Activated T-cell treated with anti-CD3 and anti-CD28 coated beads for 48 hours (primary cell): Measurements from ENCODE around the gene RAB8A.
A peak's percentile ranks its signal among the peaks of the same experiment; 100 is the strongest.
"Not testable (repeated sequence)": the region's sequence is repeated elsewhere in the genome, so short reads cannot be mapped to it uniquely, and the experiment has no call there.

Source experiments
- DNase-seq: peaks from one replicate; pipeline ENCODE4 v3.0.0-alpha.2; 2020; ENCODE audit warnings: low read depth

RAB8A gene

GRCh38 chr19:16078759-16079707, 32.7 kb upstream of the RAB8A start:
- DNase-seq = peak; percentile 41

- no peak for DNase-seq
Measured at GRCh38 chr19:16084067-16084685, 27.5 kb upstream of the RAB8A start.

- no peak for DNase-seq
Measured at GRCh38 chr19:16085115-16085514, 26.6 kb upstream of the RAB8A start.

- not testable (repeated sequence) for DNase-seq
Measured at GRCh38 chr19:16087404-16087803, 24.3 kb upstream of the RAB8A start.

- DNase-seq = no peak
Measured at GRCh38 chr19:16087940-16088339, 23.7 kb upstream of the RAB8A start.

- DNase-seq = no peak
Measured at GRCh38 chr19:16088351-16089009, 23.2 kb upstream of the RAB8A start.

- no peak for DNase-seq
Measured at GRCh38 chr19:16089010-16089846, 22.5 kb upstream of the RAB8A start.

- no peak for DNase-seq
Measured at GRCh38 chr19:16091546-16092475, 19.9 kb upstream of the RAB8A start.

GRCh38 chr19:16094360-16095070, 17.2 kb upstream of the RAB8A start:
- DNase-seq = no peak

GRCh38 chr19:16095071-16095571, 16.6 kb upstream of the RAB8A start:
- no peak for DNase-seq

GRCh38 chr19:16096280-16096855, 15.3 kb upstream of the RAB8A start:
- no peak for DNase-seq

GRCh38 chr19:16098416-16098768, 13.3 kb upstream of the RAB8A start:
- no peak for DNase-seq

GRCh38 chr19:16098821-16099220, 12.9 kb upstream of the RAB8A start:
- DNase-seq = no peak

- not testable (repeated sequence) for DNase-seq
Measured at GRCh38 chr19:16099314-16099965, 12.2 kb upstream of the RAB8A start.

- no peak for DNase-seq
Measured at GRCh38 chr19:16100524-16100923, 11.2 kb upstream of the RAB8A start.

GRCh38 chr19:16104722-16105121, 7.0 kb upstream of the RAB8A start:
- DNase-seq = no peak

GRCh38 chr19:16106121-16106520, 5.6 kb upstream of the RAB8A start:
- no peak for DNase-seq

- no peak for DNase-seq
Measured at GRCh38 chr19:16111909-16112752, 442 bp downstream of the RAB8A start.
